Spinal cord (tissue), 10 donors: ENCODE data around the gene FLACC1. TPM values are rescaled to one million over a fixed set of nuclear protein-coding genes. Genes with fewer than 3 reads are reported as not detected.
"Not testable (repeated sequence)": the region's sequence is repeated elsewhere in the genome, so short reads cannot be mapped to it uniquely, and the experiment has no call there.

ENCODE experiments used
- DNase-seq, 6 donors: peaks; one replicate each; pipeline versions ENCODE4 v3.0.0 to v3.0.0-alpha.2; 2013 to 2015; ENCODE audit warnings: low spot score in 6 of 6, low read depth in 4 of 6
- H3K27ac ChIP-seq: one replicate; pipeline ENCODE4 v1.5.1; 2013; ENCODE audit warnings: low read depth, low read length, control low read depth
- H3K27me3 ChIP-seq: one replicate; pipeline ENCODE4 v1.6.1; 2013; ENCODE audit warnings: low read length; ENCODE audit not compliant: control insufficient read depth, insufficient read depth
- H3K36me3 ChIP-seq: one replicate; pipeline ENCODE4 v1.6.1; 2013; ENCODE audit warnings: low read length; ENCODE audit not compliant: control insufficient read depth, insufficient read depth
- H3K4me1 ChIP-seq: one replicate; pipeline ENCODE4 v1.6.1; 2013; ENCODE audit warnings: low read length; ENCODE audit not compliant: control insufficient read depth, insufficient read depth
- H3K4me3 ChIP-seq: one replicate; pipeline ENCODE4 v1.5.1; 2013; ENCODE audit warnings: low read depth, low read length, control low read depth
- H3K9me3 ChIP-seq: one replicate; pipeline ENCODE4 v1.6.1; 2013; ENCODE audit warnings: low read length; ENCODE audit not compliant: control insufficient read depth, insufficient read depth
- WGBS: methylation state at CpG from one replicate; pipeline ENCODE4 v1.1.5; 2013; ENCODE audit warnings: missing lambda C conversion rate; ENCODE audit not compliant: insufficient coverage; 5-methylcytosine and 5-hydroxymethylcytosine counted together
- polyA plus RNA-seq, 2 donors: library from polyadenylated mRNA; unstranded; fragments of 120-200 nt; gene quantifications; one replicate each; pipeline ENCODE4 v1.2.1, GENCODE V29; 2013; ENCODE audit not compliant: insufficient read length in 2 of 2
- total RNA-seq, 2 donors: library from RNA; depleted of rRNA in 1 of 2; stranded (reverse); fragments of 120-200 nt in 1 of 2; fragments of >200 nt in 1 of 2; gene quantifications; one replicate each; pipeline versions ENCODE4 v1.2.3 to v1.2.4, GENCODE V29; 2013 to 2014
- donor health status: healthy.

FLACC1 gene
- total and polyA plus RNA-seq, 4 donors, result 4.3 to 7.1 (median 5.0) TPM

- Histone ChIP-seq H3K36me3 (no peaks in the 10 kb centered on the region), H3K27ac (no peak overlapping the region), H3K9me3 (peaks cover 2% of the 10 kb centered on the region), H3K27me3 (no peaks in the 10 kb centered on the region), H3K4me1 (no peaks in the 10 kb centered on the region), H3K4me3 (no peak overlapping the region)
- no peak for DNase-seq
Observed at GRCh38 chr2:201322772-201323171, 34.4 kb downstream of the FLACC1 start.

- 93% methylated on average over 4 of the region's 4 CpGs for WGBS
- H3K27ac ChIP-seq, result no peak overlapping the region
- no peaks in the 10 kb centered on the region for H3K27me3 ChIP-seq
- no peaks in the 10 kb centered on the region for H3K9me3 ChIP-seq
- DNase-seq, result no peak
- H3K36me3 ChIP-seq, result no peaks in the 10 kb centered on the region
- H3K4me1 ChIP-seq, result no peaks in the 10 kb centered on the region
- no peak overlapping the region for H3K4me3 ChIP-seq
Observed at GRCh38 chr2:201320701-201321100, 36.4 kb downstream of the FLACC1 start.

GRCh38 chr2:201320257-201320656, 36.9 kb downstream of the FLACC1 start:
- no peak overlapping the region for H3K27ac ChIP-seq
- no peak for DNase-seq
- no peaks in the 10 kb centered on the region for H3K4me1 ChIP-seq
- H3K27me3 ChIP-seq, result no peaks in the 10 kb centered on the region
- WGBS, result 81% methylated on average over 4 of the region's 4 CpGs
- no peaks in the 10 kb centered on the region for H3K36me3 ChIP-seq
- H3K9me3 ChIP-seq, result no peaks in the 10 kb centered on the region
- no peak overlapping the region for H3K4me3 ChIP-seq

GRCh38 chr2:201319511-201319910, 37.6 kb downstream of the FLACC1 start:
- Histone ChIP-seq H3K27me3 (no peaks in the 10 kb centered on the region), H3K9me3 (no peaks in the 10 kb centered on the region), H3K36me3 (no peaks in the 10 kb centered on the region), H3K4me3 (no peak overlapping the region), H3K27ac (no peak overlapping the region), H3K4me1 (no peaks in the 10 kb centered on the region)
- no peak for DNase-seq
- 78% methylated on average over 1 of the region's 2 CpGs for WGBS

- Histone ChIP-seq H3K9me3 (peaks cover 2% of the 10 kb centered on the region), H3K27ac (no peak overlapping the region), H3K27me3 (no peaks in the 10 kb centered on the region), H3K4me3 (no peak overlapping the region), H3K36me3 (no peaks in the 10 kb centered on the region), H3K4me1 (no peaks in the 10 kb centered on the region)
- 94% methylated on average over 3 of the region's 5 CpGs for WGBS
- DNase-seq, result no peak
Observed at GRCh38 chr2:201313362-201313761, 43.8 kb downstream of the FLACC1 start.

- peaks cover 2% of the 10 kb centered on the region for H3K9me3 ChIP-seq
- no peaks in the 10 kb centered on the region for H3K4me1 ChIP-seq
- DNase-seq, result no peak
- H3K27me3 ChIP-seq, result no peaks in the 10 kb centered on the region
- no peak overlapping the region for H3K4me3 ChIP-seq
- H3K36me3 ChIP-seq, result no peaks in the 10 kb centered on the region
- no CpG with 5 or more reads among the region's 3 CpGs for WGBS
- H3K27ac ChIP-seq, result no peak overlapping the region
Observed at GRCh38 chr2:201308914-201309313, 48.2 kb downstream of the FLACC1 start.

- H3K27ac ChIP-seq, result no peak overlapping the region
- H3K4me1 ChIP-seq, result no peaks in the 10 kb centered on the region
- no peaks in the 10 kb centered on the region for H3K36me3 ChIP-seq
- H3K4me3 ChIP-seq, result no peak overlapping the region
- H3K27me3 ChIP-seq, result no peaks in the 10 kb centered on the region
- WGBS, result 100% methylated on average over 2 of the region's 3 CpGs
- DNase-seq, result no peak
- H3K9me3 ChIP-seq, result peaks cover 2% of the 10 kb centered on the region
Observed at GRCh38 chr2:201307876-201308275, 49.3 kb downstream of the FLACC1 start.

GRCh38 chr2:201299929-201300328, 57.2 kb downstream of the FLACC1 start:
- WGBS, result 97% methylated on average over 9 of the region's 11 CpGs
- DNase-seq, H3K9me3 ChIP-seq, H3K4me3 ChIP-seq, H3K27ac ChIP-seq, H3K36me3 ChIP-seq, H3K27me3 ChIP-seq, H3K4me1 ChIP-seq: not testable (repeated sequence)

GRCh38 chr2:201298462-201299052, 58.6 kb downstream of the FLACC1 start:
- H3K36me3 ChIP-seq, result no peaks in the 10 kb centered on the region
- peaks cover 2% of the 10 kb centered on the region for H3K9me3 ChIP-seq
- WGBS, result no CpG with 5 or more reads among the region's 3 CpGs
- no peak for DNase-seq
- H3K4me3 ChIP-seq, result no peak overlapping the region
- H3K27me3 ChIP-seq, result no peaks in the 10 kb centered on the region
- no peak overlapping the region for H3K27ac ChIP-seq
- no peaks in the 10 kb centered on the region for H3K4me1 ChIP-seq

- H3K9me3 ChIP-seq, DNase-seq, H3K27ac ChIP-seq, H3K36me3 ChIP-seq, H3K27me3 ChIP-seq, H3K4me3 ChIP-seq, H3K4me1 ChIP-seq: not testable (repeated sequence)
- 85% methylated on average over 15 of the region's 15 CpGs for WGBS
Observed at GRCh38 chr2:201290457-201291148, 66.5 kb downstream of the FLACC1 start.
